HG02852 (cell line): ENCODE measurements around the gene CEP83.

ENCODE experiments used
- ATAC-seq: cut with Tn5 transposase; IDR thresholded peaks from one replicate; pipeline ENCODE4 v1.9.1; 2021; ENCODE audit warnings: mild to moderate bottlenecking, moderate library complexity; ENCODE audit not compliant: unreplicated experiment

CEP83 gene

GRCh38 chr12:94273272-94273671 lies 186.4 kb downstream of the CEP83 start:
- no peak for ATAC-seq

- ATAC-seq = no peak
Measured at GRCh38 chr12:94272280-94272679, 187.4 kb downstream of the CEP83 start.

GRCh38 chr12:94271351-94271750 lies 188.3 kb downstream of the CEP83 start:
- ATAC-seq = no peak

DNA sequence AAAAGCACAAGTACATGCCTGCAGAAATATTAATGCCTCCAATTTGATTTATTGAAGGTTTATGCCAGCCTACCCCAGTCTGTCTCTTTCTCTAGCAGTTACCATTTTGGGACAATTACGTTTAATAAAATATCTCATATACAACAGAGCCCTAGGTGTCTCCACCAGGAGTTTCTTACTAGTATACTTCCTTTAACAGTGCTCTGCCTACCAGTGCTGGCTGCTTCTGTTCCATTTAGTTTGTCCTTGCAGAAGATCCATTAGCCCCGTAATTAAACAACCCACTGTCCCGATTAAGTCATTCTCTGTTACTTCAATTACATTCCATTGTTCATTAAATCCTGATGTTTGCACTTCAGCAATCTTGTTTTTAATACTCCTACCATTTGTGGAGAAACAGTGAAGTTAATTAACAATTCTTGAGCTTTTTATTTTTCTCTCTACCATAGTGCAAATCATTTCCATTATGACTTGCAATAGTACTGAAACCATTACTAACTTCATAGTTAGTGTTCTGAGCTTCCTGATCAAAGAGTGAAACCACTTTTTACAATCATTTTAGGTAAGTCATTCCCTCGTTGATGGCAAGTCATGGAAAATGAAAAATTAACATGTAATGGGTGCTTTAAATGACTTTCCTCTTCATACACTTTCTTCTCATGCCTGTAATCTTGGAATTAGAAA lies 190.2 kb downstream of the CEP83 start:
- ATAC-seq = no peak

DNA sequence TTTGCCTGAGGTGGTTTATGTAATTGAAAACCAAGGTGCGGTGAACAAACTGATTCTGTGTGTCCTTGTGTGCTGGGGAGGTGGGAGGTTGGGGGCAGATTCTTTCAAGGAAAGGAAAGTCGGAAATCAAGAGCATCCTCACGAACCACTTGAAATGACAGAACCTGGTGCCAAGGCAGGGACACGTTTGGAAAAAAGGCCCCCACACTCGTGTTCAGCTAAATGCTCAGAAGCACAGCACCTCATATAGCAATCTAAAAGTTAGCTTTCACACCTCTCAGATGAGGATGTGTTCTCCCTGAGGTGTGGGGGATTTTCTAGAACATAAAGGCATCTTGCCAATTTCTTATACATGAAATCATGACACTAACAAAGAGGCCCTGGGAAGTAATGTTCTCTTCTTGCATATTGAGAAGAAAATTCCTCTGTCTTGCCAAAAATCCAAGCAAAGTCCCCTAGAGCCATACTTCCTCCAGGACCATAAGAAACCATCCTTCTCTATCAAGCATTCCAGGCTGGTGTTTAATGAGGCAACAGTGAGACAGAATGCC lies 191.7 kb downstream of the CEP83 start:
- no peak for ATAC-seq

DNA sequence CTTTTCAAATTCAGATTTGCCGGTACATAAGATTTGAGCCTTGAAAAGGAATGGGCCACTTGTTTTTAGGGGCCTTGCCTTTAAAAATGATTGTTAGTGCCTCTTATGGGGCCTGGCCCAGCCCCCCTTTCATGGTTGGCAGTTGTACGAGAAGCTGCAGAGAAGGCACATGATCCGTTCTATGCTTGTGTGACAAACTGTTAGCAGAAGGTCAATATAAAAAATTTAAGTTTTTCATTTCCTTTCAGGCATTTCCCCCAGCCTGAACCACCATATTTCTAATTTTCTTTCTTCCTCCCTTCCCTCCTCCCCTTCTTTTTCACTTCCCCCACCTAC lies 192.2 kb downstream of the CEP83 start:
- ATAC-seq = no peak

- ATAC-seq = no peak
Measured at GRCh38 chr12:94266796-94267536, 192.7 kb downstream of the CEP83 start.

DNA sequence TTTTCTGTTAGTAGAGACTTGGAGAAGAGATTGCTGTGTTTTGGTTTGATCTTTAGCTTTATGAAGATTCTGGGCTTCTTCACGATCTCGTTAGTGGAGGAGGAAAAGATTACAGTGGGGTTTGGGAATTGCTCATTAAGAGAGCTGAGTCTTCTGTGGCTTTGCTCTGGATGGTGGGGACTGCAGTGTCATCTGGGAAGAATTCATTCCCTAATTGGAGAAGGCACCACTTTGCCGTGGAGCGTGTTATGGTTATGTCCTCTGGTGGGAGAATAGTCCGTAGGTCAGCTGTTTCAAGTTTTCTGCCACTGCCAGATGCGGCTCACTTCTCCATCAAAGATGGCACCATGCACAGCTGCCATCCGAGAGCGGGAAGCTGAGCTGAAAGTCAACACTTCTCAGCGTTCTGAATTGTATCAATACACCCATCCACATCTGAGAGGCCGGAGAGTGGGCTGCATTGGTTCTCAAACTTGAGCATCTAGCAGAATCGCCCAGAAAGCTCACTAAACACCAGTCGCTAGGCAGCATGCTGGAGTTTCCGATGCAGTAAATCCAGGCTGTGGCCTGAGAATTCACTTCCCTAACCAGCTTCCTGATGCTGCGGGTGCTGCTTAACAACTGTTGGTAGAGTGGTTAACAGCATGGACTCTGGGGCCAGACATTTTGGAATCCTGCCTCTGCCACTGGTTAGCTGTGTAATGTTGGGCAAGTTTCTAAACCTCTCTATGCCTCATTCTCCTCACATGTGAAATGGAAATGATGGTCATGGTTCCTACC lies 193.5 kb downstream of the CEP83 start:
- ATAC-seq = no peak

- ATAC-seq = no peak
Measured at GRCh38 chr12:94265539-94265938, 194.1 kb downstream of the CEP83 start.

- no peak for ATAC-seq
Measured at GRCh38 chr12:94264736-94265485, 194.8 kb downstream of the CEP83 start.

- ATAC-seq = no peak
Measured at GRCh38 chr12:94263905-94264561, 195.6 kb downstream of the CEP83 start.

- peak; percentile 37 for ATAC-seq
Measured at GRCh38 chr12:94263011-94263811, 196.5 kb downstream of the CEP83 start.

- peak; percentile 55 for ATAC-seq
Measured at GRCh38 chr12:94262228-94263010, 197.2 kb downstream of the CEP83 start.

GRCh38 chr12:94261786-94262185 lies 197.9 kb downstream of the CEP83 start:
- no peak for ATAC-seq

DNA sequence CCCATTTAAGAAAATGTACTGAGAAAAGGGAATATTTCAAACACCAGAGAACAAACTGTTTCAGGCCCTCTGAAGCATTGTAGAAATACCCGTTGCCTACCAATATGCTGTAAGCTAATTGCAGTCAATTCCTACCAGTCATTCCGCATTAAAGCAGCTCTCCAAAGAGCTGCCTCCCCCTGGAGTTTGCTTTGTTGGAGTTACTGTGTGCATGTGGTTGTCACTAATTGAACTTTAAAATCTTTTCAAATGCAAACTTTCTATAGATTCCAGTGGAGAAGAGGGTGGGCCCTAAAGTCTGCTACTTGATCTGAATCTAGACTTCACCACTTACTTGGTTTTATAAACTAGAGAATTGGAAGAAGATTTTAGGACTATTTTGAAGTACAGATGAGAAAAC lies 198.5 kb downstream of the CEP83 start:
- ATAC-seq = no peak

DNA sequence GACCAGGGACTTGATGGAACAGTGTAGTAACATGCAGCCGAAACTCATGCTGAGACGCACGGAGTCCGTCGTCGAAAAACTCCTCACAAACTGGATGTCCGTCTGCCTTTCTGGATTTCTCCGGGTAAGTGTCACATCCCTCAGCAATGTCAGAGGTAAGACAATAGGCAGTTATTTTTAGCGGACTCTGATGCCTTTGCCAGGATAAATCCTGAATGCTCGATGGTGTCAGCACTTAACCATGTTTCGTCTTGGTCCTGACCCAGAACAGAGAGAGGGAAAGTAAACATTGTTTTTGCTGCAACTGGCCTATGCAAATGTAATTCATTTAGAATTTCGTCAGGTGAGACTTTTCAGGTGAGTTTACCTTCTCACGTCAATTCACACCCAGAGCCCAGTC lies 198.9 kb downstream of the CEP83 start:
- no peak for ATAC-seq

- ATAC-seq = no peak
Measured at GRCh38 chr12:94260017-94260416, 199.7 kb downstream of the CEP83 start.

DNA sequence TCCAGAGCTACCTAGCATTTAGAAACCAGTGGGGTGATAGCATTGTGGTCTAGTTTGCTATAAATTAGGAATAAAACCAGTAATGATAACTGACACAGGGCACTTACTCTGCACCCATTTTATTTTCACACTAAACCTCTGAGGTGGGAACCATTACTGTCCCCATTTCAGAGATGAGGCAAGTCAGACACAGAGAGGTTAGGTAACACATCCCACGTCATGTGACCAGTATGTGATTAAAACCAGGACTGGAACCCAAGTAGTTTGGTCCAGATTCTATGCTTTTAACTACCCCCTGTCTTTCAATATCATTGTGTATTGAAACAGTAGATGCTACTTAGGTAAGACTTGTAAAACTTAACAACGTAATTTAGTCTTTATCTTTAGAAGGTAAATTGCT lies 201.1 kb downstream of the CEP83 start:
- peak; percentile 37 for ATAC-seq
